Liver (tissue), 3 donors: ENCODE data around the gene POLR2H.

Experiments used
- ATF3 ChIP-seq: IDR thresholded peaks from 2 replicates; pipeline ENCODE4 v1.6.1; 2016; ENCODE audit warnings: antibody characterized with exemption
- CTCF ChIP-seq: fragments of 150-350 bp; IDR thresholded peaks from 2 replicates; pipeline ENCODE4 v1.5.1; 2017; ENCODE audit warnings: improper control_type of control experiment, low read depth, low read length; ENCODE audit not compliant: missing input control
- EGR1 ChIP-seq, 2 donors: IDR thresholded peaks; 2 replicates each; pipeline ENCODE4 v1.6.1; 2016 to 2018; ENCODE audit warnings: antibody characterized with exemption in 2 of 2, low read depth in 2 of 2
- JUND ChIP-seq, 2 donors: IDR thresholded peaks; 2 replicates each; pipeline ENCODE4 v1.6.1; 2016; ENCODE audit warnings: antibody characterized with exemption in 2 of 2
- MAX ChIP-seq: IDR thresholded peaks from 2 replicates; pipeline ENCODE4 v1.6.1; 2016; ENCODE audit warnings: antibody characterized with exemption
- RAD21 ChIP-seq, 2 donors: IDR thresholded peaks; 2 replicates each; pipeline ENCODE4 v1.6.1; 2016; ENCODE audit warnings: antibody characterized with exemption in 2 of 2, mild to moderate bottlenecking in 2 of 2
- SP1 ChIP-seq: IDR thresholded peaks from 2 replicates; pipeline ENCODE4 v1.6.1; 2018; ENCODE audit warnings: antibody characterized with exemption, mild to moderate bottlenecking
- TAF1 ChIP-seq: conservative IDR thresholded peaks from 2 replicates; pipeline ENCODE4 v1.6.1; 2016; ENCODE audit warnings: antibody characterized with exemption, mild to moderate bottlenecking
- YY1 ChIP-seq: IDR thresholded peaks from 2 replicates; pipeline ENCODE4 v1.6.1; 2016; ENCODE audit warnings: antibody characterized with exemption, mild to moderate bottlenecking
- ZBTB33 ChIP-seq: IDR thresholded peaks from 2 replicates; pipeline ENCODE4 v1.6.1; 2016; ENCODE audit warnings: antibody characterized with exemption
- donor health status: healthy.
- donor health status: healthy.

GRCh38 chr3:184355261-184356040 is 6.1 kb upstream of the POLR2H start:
- TF ChIP-seq RAD21 (IDR thresholded peaks at IDR 0.05) (no peak), MAX (no peak), CTCF (no peak), EGR1 (IDR thresholded peaks at IDR 0.05; ENCODE audit: low read depth in 2 of 2) (no peak), YY1 (no peak), SP1 (no peak), TAF1 (no peak), JUND (IDR thresholded peaks at IDR 0.05) (no peak), ATF3 (no peak), ZBTB33 (no peak)
